GM23338 (cell line): ENCODE data around the gene KDM6A. TPM values are rescaled to one million over a fixed set of nuclear protein-coding genes. Genes with fewer than 3 reads are reported as not detected.
A peak's percentile ranks its signal among the peaks of the same experiment; 100 is the strongest.

Experiments used
- ATAC-seq: fragments of 200-7000 bp; cut with Tn5 transposase; 3 replicates; pipeline ENCODE4 v1.9.1; 2020
- DNase-seq: peaks from one replicate; pipeline ENCODE4 v3.0.0-alpha.2; 2015; ENCODE audit warnings: low spot score
- H2AFZ ChIP-seq: fragments of 200-600 bp; sonication (generic); 2 replicates; pipeline ENCODE4 v1.8.0; 2016; ENCODE audit warnings: antibody characterized with exemption, mild to moderate bottlenecking, moderate library complexity
- H3F3A ChIP-seq: fragments of 200-600 bp; sonication (generic); replicated peaks from 2 replicates; pipeline ENCODE4 v1.8.0; 2017; ENCODE audit warnings: antibody characterized with exemption, mixed run types, low read depth
- H3K27ac ChIP-seq: fragments of 200-600 bp; sonication (generic); 2 replicates; pipeline ENCODE4 v1.6.1; 2016; ENCODE audit warnings: low read depth
- H3K27me3 ChIP-seq: fragments of 200-600 bp; sonication (generic); 2 replicates; pipeline ENCODE4 v1.8.0; 2016; ENCODE audit warnings: mild to moderate bottlenecking, mixed run types, moderate library complexity; ENCODE audit not compliant: insufficient read depth
- H3K36me3 ChIP-seq: fragments of 200-600 bp; sonication (generic); 2 replicates; pipeline ENCODE4 v1.8.0; 2016; ENCODE audit warnings: mild to moderate bottlenecking; ENCODE audit not compliant: insufficient read depth
- H3K4me1 ChIP-seq: fragments of 200-600 bp; sonication (generic); 2 replicates; pipeline ENCODE4 v1.8.0; 2016; ENCODE audit warnings: mild to moderate bottlenecking, moderate library complexity; ENCODE audit not compliant: insufficient read depth
- H3K4me2 ChIP-seq: fragments of 200-600 bp; sonication (generic); 2 replicates; pipeline ENCODE4 v1.7.1; 2017; ENCODE audit warnings: mixed run types
- H3K4me3 ChIP-seq: fragments of 200-600 bp; sonication (generic); 2 replicates; pipeline ENCODE4 v1.6.1; 2016; ENCODE audit warnings: mixed run types
- H3K79me2 ChIP-seq: fragments of 200-600 bp; sonication (generic); replicated peaks from 2 replicates; pipeline ENCODE4 v1.8.0; 2017; ENCODE audit warnings: mild to moderate bottlenecking; ENCODE audit not compliant: insufficient read depth
- H3K9me2 ChIP-seq: fragments of 200-600 bp; sonication (generic); 2 replicates; pipeline ENCODE4 v1.8.0; 2017; ENCODE audit not compliant: insufficient read depth
- H4K20me1 ChIP-seq: fragments of 200-600 bp; sonication (generic); replicated peaks from 2 replicates; pipeline ENCODE4 v1.8.0; 2017; ENCODE audit warnings: mild to moderate bottlenecking; ENCODE audit not compliant: insufficient read depth
- H3K27ac Mint-ChIP-seq: 2 replicates; pipeline ENCODE4 v1.8.0; 2020; ENCODE audit warnings: inconsistent platforms, mild to moderate bottlenecking, moderate library complexity, mixed read lengths
- H3K27me3 Mint-ChIP-seq: 3 replicates; pipeline ENCODE4 v1.8.0; 2022; ENCODE audit warnings: low read depth, mild to moderate bottlenecking, moderate library complexity, mixed read lengths, inconsistent platforms; ENCODE audit not compliant: insufficient read depth, poor library complexity
- H3K36me3 Mint-ChIP-seq: 3 replicates; pipeline ENCODE4 v1.8.0; 2021; ENCODE audit warnings: low read depth, mild to moderate bottlenecking, inconsistent platforms, moderate library complexity, mixed read lengths
- H3K4me1 Mint-ChIP-seq: 3 replicates; pipeline ENCODE4 v1.8.0; 2020; ENCODE audit warnings: mild to moderate bottlenecking, inconsistent platforms, mixed read lengths
- H3K4me3 Mint-ChIP-seq: 3 replicates; pipeline ENCODE4 v1.8.0; 2021; ENCODE audit warnings: moderate library complexity, mild to moderate bottlenecking, inconsistent platforms, mixed read lengths
- H3K9me3 Mint-ChIP-seq: 3 replicates; pipeline ENCODE4 v1.8.0; 2020; ENCODE audit warnings: moderate library complexity, mild to moderate bottlenecking, inconsistent platforms, mixed read lengths
- EZH2 ChIP-seq: fragments of 200-600 bp; sonication (generic); IDR thresholded peaks from one replicate; pipeline ENCODE4 v1.8.0; 2017; ENCODE audit warnings: antibody characterized with exemption, mild to moderate bottlenecking, low read depth; ENCODE audit not compliant: unreplicated experiment
- EZH2phosphoT487 ChIP-seq: fragments of 200-600 bp; sonication (generic); IDR thresholded peaks from one replicate; pipeline ENCODE4 v1.8.1; 2018; ENCODE audit warnings: antibody characterized with exemption; ENCODE audit not compliant: unreplicated experiment
- NANOG ChIP-seq: IDR thresholded peaks from 2 replicates; pipeline ENCODE4 v1.6.1; 2016; ENCODE audit warnings: antibody characterized with exemption, borderline replicate concordance
- POLR2AphosphoS5 ChIP-seq: IDR thresholded peaks from 2 replicates; pipeline ENCODE4 v1.6.1; 2016; ENCODE audit warnings: antibody characterized with exemption, low read depth
- polyA plus RNA-seq: library from polyadenylated mRNA; unstranded; fragments of >200 nt; fragmentation: Nextera tagmentation; extraction: Ambion mirVana; gene quantifications from 2 replicates; pipeline ENCODE4 v1.2.1, GENCODE V29; 2016
- total RNA-seq: library from RNA; depleted of rRNA; stranded (reverse); fragments of >200 nt; shearing (Covaris generic); gene quantifications from 2 replicates; pipeline ENCODE4 v1.2.3, GENCODE V29; 2014
- TF ChIP-seq, protein P1 (sequence below): IDR thresholded peaks from one replicate; pipeline ENCODE4 v1.6.1; 2018; ENCODE audit warnings: antibody characterized with exemption; ENCODE audit not compliant: unreplicated experiment
- TF ChIP-seq, protein P2 (sequence below): fragments of 250-450 bp; sonication (Bioruptor Pico); IDR thresholded peaks from 2 replicates; pipeline ENCODE4 v1.5.0; 2020; ENCODE audit warnings: mild to moderate bottlenecking, moderate library complexity
- TF ChIP-seq, protein P3 (sequence below), 2 experiments: fragments of 200-600 bp in 1 of 2; sonication (generic) in 1 of 2; conservative IDR thresholded peaks; 2 replicates each; pipeline versions ENCODE4 v1.5.1 to v1.6.1; 2016 to 2017; ENCODE audit warnings: antibody characterized with exemption in 2 of 2, low read depth in 2 of 2, mild to moderate bottlenecking in 2 of 2, moderate library complexity in 1 of 2

Gene KDM6A
- total and polyA plus RNA-seq, 2 experiments from 2014 or later, result 22.8 to 102 TPM

DNA sequence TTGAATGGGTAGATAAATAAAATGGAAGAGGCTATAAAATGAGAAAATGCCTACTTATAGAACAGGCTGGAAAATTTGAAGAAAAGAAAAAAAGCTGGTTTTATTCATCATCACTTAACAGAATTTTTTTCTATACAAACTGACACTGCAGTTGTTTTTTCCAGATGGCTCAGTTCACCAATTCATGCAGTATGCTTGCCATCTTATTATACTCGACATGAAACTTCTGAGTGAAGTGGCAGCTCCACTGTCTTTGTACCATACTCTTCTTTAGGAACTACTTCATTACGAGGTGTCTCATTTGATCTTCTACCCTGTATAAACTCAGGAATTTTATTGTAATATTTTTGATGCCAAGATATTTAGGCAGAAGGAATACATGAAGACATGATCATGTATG lies 153.0 kb downstream of the KDM6A start (continued):
- TF ChIP-seq NANOG (no peak), EZH2phosphoT487 (no peak), EZH2 (no peak)
- TF ChIP-seq, protein P1, sequence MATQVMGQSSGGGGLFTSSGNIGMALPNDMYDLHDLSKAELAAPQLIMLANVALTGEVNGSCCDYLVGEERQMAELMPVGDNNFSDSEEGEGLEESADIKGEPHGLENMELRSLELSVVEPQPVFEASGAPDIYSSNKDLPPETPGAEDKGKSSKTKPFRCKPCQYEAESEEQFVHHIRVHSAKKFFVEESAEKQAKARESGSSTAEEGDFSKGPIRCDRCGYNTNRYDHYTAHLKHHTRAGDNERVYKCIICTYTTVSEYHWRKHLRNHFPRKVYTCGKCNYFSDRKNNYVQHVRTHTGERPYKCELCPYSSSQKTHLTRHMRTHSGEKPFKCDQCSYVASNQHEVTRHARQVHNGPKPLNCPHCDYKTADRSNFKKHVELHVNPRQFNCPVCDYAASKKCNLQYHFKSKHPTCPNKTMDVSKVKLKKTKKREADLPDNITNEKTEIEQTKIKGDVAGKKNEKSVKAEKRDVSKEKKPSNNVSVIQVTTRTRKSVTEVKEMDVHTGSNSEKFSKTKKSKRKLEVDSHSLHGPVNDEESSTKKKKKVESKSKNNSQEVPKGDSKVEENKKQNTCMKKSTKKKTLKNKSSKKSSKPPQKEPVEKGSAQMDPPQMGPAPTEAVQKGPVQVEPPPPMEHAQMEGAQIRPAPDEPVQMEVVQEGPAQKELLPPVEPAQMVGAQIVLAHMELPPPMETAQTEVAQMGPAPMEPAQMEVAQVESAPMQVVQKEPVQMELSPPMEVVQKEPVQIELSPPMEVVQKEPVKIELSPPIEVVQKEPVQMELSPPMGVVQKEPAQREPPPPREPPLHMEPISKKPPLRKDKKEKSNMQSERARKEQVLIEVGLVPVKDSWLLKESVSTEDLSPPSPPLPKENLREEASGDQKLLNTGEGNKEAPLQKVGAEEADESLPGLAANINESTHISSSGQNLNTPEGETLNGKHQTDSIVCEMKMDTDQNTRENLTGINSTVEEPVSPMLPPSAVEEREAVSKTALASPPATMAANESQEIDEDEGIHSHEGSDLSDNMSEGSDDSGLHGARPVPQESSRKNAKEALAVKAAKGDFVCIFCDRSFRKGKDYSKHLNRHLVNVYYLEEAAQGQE, result no peak

DNA sequence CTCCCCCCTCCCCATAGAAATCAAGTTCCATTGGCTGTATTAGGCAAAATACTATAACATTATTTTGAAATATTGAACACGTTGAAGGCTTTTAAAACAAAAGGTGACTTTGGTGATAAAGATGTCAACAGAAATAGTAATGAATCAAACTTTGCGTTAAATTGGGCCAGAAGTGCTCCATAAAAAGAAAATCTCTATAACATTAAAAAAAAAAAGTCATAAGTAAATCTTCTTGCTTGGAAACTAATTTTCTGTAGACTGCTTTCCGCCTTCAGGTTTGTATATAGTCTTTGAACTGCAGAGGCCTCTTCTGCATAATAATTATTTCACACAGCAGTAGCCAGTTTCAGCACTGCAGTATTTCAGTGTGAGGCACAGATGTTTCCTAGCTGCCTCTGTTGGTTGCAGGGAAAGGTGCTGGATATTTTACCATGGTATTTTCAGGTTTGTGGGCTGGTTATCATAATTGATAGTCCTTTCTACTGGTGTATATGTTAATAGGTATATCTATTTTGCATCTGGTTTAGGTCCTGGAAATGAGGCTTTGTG lies 158.9 kb downstream of the KDM6A start:
- Mint-ChIP-seq H3K27me3 (peaks cover 1% of the 10 kb centered on the region), H3K4me3 (peak overlapping the region; percentile 46; the same call in 2 of the 3 replicates), H3K27ac (no peak overlapping the region), H3K4me1 (peaks cover 39% of the 10 kb centered on the region), H3K9me3 (no peaks in the 10 kb centered on the region), H3K36me3 (peaks cover 12% of the 10 kb centered on the region)
- Histone ChIP-seq H3K79me2 (peaks cover 96% of the 10 kb centered on the region), H3K4me1 (peaks cover 37% of the 10 kb centered on the region), H3K4me2 (peak overlapping the region; percentile 64), H3K27ac (no peak overlapping the region), H4K20me1 (peaks cover 22% of the 10 kb centered on the region), H3K4me3 (peak overlapping the region; percentile 12; the same call in 1 of the 2 replicates), H3K9me2 (no peaks in the 10 kb centered on the region), H3K27me3 (no peaks in the 10 kb centered on the region), H3F3A (no peaks in the 10 kb centered on the region), H2AFZ (no peak overlapping the region), H3K36me3 (no peaks in the 10 kb centered on the region)
- ATAC-seq (peak; percentile 50), DNase-seq (no peak)
- TF ChIP-seq POLR2AphosphoS5 (no peak), NANOG (no peak)
- TF ChIP-seq, protein P1, result no peak
- TF ChIP-seq, protein P2, sequence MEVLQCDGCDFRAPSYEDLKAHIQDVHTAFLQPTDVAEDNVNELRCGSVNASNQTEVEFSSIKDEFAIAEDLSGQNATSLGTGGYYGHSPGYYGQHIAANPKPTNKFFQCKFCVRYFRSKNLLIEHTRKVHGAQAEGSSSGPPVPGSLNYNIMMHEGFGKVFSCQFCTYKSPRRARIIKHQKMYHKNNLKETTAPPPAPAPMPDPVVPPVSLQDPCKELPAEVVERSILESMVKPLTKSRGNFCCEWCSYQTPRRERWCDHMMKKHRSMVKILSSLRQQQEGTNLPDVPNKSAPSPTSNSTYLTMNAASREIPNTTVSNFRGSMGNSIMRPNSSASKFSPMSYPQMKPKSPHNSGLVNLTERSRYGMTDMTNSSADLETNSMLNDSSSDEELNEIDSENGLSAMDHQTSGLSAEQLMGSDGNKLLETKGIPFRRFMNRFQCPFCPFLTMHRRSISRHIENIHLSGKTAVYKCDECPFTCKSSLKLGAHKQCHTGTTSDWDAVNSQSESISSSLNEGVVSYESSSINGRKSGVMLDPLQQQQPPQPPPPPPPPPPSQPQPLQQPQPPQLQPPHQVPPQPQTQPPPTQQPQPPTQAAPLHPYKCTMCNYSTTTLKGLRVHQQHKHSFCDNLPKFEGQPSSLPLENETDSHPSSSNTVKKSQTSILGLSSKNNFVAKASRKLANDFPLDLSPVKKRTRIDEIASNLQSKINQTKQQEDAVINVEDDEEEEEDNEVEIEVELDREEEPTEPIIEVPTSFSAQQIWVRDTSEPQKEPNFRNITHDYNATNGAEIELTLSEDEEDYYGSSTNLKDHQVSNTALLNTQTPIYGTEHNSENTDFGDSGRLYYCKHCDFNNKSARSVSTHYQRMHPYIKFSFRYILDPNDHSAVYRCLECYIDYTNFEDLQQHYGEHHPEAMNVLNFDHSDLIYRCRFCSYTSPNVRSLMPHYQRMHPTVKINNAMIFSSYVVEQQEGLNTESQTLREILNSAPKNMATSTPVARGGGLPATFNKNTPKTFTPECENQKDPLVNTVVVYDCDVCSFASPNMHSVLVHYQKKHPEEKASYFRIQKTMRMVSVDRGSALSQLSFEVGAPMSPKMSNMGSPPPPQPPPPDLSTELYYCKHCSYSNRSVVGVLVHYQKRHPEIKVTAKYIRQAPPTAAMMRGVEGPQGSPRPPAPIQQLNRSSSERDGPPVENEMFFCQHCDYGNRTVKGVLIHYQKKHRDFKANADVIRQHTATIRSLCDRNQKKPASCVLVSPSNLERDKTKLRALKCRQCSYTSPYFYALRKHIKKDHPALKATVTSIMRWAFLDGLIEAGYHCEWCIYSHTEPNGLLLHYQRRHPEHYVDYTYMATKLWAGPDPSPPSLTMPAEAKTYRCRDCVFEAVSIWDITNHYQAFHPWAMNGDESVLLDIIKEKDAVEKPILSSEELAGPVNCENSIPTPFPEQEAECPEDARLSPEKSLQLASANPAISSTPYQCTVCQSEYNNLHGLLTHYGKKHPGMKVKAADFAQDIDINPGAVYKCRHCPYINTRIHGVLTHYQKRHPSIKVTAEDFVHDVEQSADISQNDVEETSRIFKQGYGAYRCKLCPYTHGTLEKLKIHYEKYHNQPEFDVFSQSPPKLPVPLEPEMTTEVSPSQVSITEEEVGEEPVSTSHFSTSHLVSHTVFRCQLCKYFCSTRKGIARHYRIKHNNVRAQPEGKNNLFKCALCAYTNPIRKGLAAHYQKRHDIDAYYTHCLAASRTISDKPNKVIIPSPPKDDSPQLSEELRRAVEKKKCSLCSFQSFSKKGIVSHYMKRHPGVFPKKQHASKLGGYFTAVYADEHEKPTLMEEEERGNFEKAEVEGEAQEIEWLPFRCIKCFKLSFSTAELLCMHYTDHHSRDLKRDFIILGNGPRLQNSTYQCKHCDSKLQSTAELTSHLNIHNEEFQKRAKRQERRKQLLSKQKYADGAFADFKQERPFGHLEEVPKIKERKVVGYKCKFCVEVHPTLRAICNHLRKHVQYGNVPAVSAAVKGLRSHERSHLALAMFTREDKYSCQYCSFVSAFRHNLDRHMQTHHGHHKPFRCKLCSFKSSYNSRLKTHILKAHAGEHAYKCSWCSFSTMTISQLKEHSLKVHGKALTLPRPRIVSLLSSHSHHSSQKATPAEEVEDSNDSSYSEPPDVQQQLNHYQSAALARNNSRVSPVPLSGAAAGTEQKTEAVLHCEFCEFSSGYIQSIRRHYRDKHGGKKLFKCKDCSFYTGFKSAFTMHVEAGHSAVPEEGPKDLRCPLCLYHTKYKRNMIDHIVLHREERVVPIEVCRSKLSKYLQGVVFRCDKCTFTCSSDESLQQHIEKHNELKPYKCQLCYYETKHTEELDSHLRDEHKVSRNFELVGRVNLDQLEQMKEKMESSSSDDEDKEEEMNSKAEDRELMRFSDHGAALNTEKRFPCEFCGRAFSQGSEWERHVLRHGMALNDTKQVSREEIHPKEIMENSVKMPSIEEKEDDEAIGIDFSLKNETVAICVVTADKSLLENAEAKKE (CRISPR knock-in tag), result no peak
- TF ChIP-seq, protein P3, sequence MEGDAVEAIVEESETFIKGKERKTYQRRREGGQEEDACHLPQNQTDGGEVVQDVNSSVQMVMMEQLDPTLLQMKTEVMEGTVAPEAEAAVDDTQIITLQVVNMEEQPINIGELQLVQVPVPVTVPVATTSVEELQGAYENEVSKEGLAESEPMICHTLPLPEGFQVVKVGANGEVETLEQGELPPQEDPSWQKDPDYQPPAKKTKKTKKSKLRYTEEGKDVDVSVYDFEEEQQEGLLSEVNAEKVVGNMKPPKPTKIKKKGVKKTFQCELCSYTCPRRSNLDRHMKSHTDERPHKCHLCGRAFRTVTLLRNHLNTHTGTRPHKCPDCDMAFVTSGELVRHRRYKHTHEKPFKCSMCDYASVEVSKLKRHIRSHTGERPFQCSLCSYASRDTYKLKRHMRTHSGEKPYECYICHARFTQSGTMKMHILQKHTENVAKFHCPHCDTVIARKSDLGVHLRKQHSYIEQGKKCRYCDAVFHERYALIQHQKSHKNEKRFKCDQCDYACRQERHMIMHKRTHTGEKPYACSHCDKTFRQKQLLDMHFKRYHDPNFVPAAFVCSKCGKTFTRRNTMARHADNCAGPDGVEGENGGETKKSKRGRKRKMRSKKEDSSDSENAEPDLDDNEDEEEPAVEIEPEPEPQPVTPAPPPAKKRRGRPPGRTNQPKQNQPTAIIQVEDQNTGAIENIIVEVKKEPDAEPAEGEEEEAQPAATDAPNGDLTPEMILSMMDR (conservative IDR thresholded peaks at IDR 0.05; ENCODE audit: low read depth in 2 of 2), result no peak
